HG03342 (cell line): Measurements from ENCODE around the gene C7orf25.

Experiments
- ATAC-seq: cut with Tn5 transposase; IDR thresholded peaks from one replicate; pipeline ENCODE4 v1.9.1; 2021; ENCODE audit warnings: mild to moderate bottlenecking, moderate library complexity; ENCODE audit not compliant: unreplicated experiment

Gene C7orf25

GRCh38 chr7:42880392-42880791, 31.5 kb downstream of the C7orf25 start:
- no peak for ATAC-seq

- no peak for ATAC-seq
These were observed 33.6 kb downstream of the C7orf25 start for GRCh38 chr7:42878303-42878702.

- ATAC-seq = no peak
These were observed 34.0 kb downstream of the C7orf25 start for GRCh38 chr7:42877862-42878261.

- peak; percentile 80 for ATAC-seq
These were observed 35.4 kb downstream of the C7orf25 start for GRCh38 chr7:42876182-42877068.

GRCh38 chr7:42869131-42870020, 42.5 kb downstream of the C7orf25 start:
- ATAC-seq = peak; percentile 98

GRCh38 chr7:42868480-42868879, 43.4 kb downstream of the C7orf25 start:
- no peak for ATAC-seq
